ENCODE measurements around the gene ADAMTS16.

ADAMTS16 gene

DNA sequence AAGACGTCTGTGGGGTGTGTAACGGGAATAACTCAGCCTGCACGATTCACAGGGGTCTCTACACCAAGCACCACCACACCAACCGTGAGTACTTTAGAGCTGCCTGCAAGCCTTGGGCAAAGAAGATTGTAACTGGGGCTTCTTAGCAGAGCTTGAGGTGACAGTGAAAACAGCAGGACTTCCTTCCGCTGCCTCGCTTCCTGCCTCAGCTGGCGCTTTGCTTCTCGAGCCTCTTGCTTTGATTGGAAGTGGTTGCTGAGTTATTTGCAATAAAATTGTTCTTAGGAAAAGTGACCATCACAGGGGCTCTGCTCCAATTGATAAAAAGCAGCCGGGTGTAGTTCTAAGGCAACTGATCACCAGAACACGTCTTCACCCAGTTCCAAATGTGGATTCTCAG, 99.1 kb downstream of the ADAMTS16 start:
- no peak for DNase-seq

DNA sequence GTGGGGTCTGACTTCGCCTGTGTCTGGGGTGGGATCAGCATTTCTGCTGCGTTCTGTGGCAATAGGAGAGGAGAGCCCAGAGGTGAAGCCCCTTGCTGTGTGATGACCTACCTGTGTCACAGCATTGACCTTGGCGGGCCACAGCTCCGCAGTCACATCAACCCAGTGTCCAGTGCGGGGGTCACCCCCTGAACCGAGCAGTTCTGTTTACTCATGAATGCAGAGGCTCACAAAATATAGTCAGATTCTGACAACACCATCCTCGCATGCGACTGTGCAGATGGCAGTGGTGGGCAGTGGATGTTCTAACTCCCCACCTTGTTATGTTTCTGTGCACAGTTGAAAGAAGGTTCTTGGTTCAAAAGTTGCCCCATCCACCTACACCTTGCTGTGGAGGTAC, 100.1 kb downstream of the ADAMTS16 start:
- DNase-seq, result no peak

DNA sequence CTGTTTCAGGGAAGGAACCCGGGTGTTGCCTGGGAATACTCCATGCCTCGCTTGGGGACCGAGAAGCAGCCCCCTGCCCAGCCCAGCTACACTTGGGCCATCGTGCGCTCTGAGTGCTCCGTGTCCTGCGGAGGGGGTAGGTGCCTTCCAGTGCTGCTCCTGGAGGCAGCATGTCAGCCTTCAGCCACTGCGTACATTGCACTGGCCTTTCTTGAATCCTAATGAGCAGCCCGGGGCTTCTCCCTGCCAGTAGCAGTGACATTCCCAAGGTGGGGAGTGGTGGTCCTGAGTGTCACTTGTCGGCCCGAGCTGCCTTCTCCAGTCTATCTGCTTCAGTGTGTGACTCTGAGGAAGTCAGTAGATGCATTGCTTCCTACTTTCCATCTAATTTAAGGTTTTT, 101.9 kb downstream of the ADAMTS16 start:
- DNase-seq, result no peak

DNA sequence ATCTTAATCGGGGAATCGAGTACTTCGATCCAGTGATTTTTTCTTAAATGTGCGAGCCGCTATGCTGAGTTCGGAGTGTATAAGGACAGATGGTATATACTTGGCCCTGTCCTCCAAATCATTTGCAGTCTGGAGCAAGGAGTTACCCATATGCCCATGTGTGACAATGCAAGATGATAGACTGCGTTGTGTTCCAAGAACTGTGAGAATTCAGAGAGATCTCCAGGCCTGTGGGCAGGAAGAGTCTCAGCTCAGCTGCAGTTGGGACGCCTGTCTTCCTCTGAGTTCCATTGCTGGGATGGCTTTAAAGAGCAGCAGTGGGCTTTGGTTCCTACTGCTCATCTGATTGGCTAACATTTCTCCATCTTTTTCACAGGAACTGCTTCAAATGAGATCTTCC, 106.6 kb downstream of the ADAMTS16 start:
- DNase-seq, result no peak

DNA sequence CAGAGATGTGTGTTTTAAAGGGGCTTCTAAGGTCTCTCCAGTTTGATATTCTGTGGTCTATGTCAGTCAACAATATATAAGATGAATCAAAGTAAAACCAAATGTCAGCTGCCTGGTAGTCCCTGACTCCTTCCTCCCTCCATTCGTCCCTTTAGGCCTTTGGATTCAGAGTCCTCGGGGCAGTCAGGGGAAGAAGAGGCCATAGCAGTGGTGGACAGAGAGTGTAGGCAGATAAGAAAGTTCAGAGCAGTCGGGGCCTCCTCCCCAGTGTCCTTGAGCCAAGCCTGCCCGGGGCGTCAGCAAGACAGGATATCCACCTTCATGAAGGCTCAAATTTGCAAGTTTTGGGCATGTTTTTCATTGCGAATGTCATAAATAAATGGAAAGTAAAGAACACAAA, 110.6 kb downstream of the ADAMTS16 start:
- no peak for DNase-seq

DNA sequence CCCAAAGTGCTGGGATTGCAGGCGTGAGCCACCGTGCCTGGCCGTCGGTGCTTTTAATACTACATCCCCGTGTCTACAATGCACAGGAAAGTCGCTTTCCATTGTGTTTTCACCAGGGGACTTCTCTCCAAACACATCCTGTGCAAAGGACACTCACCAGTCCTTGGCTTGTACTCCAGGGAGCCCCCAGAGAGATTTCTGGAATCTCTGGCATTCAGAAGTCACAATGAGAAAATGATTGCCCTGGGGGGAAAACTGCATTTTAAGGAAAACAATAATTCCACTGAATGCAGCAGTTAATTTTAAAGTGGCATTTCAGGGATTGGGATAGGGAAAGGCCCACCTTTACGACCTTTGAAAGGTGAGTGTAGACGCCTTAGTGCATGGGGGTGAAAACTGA, 112.0 kb downstream of the ADAMTS16 start:
- no peak for DNase-seq

DNA sequence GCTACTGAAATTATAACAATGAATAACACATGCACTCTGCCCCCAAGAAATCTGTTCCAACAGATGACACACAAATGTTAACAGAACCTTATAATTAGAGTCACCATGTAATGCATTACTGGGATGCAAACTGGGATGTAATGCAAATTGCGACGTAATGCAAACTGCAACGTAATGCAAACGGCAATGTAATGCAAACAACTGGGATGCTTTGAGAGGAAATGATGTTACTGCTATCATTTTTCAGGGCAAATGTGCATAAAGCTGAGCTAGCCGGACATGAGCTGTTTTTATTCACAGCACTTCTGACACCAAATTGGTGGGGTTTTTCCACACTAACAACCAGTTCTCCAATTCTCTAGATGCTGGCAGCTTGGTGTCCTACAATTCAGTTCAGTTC, 117.2 kb downstream of the ADAMTS16 start:
- DNase-seq, result no peak

DNA sequence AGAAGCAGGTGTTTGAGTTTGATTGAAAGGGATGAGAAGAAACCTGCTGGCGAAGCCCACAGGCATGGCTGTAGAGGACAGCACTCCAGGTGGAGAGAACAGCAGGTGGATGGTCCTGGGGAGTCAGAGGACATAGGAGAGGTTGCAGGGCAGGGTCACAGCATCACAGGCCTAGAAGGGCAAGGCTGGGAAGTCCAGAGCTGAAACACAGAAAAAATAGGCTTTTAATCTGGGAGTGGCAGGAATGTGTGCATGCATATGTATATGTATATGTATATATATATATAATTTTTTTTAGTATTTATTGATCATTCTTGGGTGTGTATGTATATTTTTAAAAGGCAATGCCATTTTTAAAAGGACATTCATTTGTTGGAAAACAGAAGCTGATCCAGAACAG, 118.4 kb downstream of the ADAMTS16 start:
- no peak for DNase-seq

DNA sequence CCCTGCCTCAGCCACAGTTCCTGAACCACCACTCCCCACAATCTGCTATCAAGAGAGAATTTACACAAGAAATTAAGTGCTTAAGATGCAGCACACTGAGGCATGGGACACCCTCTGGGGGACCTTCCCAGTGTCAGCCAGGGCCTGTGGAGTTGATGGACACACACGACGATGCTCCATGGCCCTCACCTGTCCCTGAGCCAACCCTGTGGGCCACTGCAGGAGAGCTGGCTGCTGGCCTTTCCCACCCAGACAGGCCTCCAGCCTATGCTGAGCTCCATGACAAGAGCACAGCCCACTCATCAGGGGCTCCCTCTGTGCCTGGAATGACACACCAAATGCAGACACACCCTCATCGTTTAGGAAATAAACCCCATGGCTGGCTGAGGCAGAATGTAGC, 124.6 kb downstream of the ADAMTS16 start:
- no peak for DNase-seq

DNA sequence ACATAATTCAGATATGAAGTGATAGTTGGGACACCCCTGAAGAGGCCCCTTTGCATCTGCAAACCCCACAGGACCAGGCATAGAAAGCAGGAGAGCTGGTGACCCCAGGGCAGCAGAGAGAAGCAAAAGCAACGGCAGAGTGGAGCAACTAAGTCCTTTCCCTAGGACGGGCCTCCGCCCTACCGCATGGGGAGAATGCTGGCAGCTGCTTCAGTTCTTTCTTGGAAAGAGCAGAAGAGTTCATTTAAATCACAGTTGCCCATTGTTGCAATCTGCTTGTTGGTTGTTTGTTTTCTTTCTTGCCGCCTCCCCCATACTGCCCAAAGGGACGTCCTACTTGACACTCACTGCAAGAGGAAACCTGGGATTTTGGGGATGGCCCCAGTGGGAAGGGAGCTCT, 126.2 kb downstream of the ADAMTS16 start:
- DNase-seq, result no peak

DNA sequence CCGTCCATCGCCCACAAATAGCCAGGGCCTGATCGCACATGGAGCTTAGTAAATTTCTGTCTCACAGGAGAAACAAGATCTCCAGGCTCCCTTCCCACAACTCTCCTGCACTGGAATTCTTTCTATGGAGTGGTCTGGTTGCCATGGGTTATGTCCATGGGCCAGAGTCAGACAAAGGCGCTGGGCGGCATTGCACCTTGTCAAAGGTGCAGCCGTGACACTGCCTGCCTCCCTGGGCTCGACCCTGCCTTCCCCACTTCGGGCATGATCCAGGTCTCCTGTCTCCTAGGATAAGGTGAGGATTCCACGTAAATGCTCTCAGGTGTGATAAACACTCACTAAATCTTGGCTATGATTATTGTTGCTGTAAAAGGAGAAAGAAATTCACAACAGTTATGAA, 130.0 kb downstream of the ADAMTS16 start:
- DNase-seq, result no peak

DNA sequence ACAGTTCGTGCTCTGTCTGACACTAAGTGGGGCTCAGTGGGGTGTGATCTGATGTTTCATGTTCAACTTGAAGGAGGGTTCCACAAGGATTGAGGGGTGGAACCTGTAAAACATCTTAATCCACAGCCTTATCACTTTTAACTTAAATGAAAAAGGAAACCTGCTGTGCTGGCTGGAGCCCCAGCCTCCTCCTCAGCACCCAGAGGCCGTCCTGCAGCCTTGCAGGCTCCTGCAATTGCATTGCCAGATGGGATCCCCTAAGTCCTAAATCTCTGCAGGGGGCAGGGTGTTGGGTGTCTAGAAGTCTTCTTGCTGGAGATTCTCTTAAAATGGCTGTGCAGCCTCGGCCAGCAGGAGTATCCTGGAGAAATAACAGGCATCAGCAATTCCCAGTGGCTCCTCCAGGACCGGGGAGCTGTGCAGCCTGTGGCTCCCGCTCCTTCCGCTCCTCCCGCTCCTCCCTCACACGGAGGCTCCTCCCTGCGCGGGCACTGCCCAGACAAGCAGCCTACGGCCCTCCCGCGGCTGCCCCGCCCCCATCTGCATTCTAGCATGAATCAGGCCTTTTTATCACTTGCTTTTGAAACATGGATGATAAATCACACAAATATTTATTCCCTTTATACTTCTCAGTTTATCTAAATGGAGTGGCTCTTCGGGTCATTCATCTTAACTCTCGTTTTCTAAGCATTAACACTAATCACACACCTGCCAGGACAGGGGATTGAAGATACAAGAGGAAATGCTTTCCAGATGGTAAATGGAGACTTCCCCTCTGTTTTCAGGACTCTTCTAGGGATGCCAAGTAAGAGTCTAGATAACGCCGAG, 131.0 kb downstream of the ADAMTS16 start:
- no peak for DNase-seq

DNA sequence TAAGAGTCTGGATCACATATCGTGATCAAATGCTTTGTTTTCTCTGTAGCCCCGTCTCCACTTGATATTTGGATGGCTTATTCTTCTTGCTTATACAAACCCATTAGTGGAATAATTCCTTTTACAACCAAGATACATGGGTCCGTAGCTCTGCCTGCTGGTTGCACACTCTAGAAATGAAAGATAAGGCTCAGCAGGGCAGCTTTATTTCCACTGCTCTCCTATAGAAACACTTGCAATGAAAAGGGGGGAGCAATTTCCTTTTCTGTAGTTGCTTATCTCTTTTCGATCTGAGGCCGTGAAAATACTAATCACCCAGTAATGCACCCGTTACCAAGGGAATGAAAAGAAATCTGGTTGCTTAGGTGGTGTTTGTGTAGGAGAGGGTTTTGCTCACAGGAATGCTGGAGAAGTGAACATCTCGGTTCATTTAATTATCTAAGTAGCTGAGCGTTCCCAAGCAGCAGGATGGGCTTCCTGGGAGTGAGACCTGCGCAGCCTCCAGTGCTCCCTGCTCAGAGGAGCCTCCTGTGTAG, 131.7 kb downstream of the ADAMTS16 start:
- DNase-seq, result no peak

DNA sequence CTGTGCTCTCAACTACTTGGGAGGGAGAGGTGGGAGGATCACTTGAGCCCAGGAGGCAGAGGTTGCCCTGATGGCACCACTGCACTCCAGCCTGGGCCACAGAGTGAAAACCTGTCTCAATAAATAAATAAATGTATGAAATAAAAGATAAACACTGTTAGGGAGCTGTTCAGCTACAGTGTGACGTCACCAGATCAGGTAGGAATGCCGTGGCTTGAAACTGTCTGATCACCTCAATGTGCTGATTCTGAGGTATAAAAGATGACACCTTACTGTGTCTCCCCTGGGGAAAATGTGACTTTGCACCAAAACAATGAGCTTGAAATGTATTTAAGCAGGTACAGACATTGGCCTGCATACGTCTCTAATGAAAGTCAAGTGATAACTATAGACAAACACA, 133.3 kb downstream of the ADAMTS16 start:
- DNase-seq, result no peak

DNA sequence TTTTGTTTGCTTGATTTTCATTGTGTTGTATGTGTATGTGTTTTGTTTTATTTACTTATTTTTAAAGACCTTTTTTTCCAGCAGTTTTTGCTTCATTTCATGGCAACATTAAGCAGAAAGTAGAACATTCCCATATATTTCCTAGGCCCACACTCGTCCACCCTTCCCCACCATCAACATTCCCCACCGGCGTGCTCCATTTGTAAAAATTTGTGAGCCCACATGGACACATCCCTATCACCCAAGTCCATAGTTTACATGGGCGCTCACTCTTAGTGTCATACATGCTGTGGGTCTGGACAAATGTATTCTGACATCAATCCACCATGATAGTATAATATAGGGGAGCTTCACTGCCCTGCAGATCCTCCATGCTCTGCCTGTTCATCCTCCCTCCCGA, 133.8 kb downstream of the ADAMTS16 start:
- DNase-seq, result no peak

DNA sequence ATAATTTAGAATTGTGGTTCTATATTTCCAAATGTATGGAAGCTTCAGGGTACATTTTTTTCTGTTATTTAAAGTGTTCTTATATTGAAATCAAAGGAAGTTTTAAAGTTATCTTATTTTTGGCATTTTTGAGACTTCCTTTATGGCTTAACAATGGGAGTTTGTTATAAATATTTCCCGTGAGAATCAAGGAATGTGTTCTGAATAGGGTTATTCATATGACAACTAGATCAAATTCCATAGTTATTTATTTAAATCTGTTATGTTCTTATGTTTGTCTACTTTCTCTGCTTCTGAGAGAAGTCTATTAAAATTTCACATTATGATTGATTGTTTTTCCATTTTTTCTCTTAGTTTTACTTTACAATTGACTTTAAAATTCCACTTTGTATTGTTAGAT, 135.1 kb downstream of the ADAMTS16 start:
- DNase-seq, result no peak

DNA sequence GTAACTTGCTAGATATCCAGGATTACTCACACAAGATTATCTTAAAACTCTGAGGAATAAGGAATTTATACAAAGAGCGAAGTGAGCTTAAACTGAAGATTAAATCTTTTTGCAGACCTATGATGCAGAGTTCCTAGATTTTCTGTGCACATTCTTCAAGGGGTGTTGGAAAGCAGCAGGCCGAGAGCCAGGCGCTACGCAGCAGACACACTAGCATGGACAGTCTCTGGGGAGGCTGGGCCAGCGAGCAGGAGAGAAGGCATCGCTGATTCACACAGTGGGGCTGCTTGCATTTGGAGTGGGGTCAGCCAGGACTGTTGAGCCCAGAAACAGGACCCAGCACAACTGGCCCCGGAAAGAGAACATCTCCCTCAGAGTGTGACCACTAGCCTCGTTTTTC, 136.3 kb downstream of the ADAMTS16 start:
- no peak for DNase-seq

DNA sequence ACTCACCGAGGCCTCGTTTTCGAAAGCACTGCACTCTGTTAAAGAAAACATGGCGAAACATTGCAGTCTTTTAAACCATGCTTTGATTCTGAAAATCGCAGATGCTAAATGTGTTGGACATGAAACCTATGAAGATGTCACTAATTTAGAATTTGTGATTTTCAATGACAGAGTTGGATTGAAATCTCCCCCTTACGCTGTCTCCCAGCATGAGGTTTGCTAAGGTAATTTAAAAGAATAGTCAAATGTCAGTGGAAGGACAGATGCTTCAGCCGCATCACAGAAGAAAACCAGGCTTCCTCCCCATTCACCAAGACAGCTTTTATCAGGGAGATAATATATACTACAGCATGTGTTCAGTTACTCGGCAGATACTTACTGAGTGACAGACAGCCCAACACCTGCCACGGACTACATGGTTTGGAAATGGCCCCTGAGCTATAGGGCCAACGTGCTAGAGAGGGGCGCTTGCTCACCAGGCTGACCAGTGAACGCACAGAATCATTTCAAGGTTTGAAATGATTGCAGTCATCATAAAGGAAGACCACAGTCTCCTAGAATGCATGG, 136.9 kb downstream of the ADAMTS16 start:
- no peak for DNase-seq

DNA sequence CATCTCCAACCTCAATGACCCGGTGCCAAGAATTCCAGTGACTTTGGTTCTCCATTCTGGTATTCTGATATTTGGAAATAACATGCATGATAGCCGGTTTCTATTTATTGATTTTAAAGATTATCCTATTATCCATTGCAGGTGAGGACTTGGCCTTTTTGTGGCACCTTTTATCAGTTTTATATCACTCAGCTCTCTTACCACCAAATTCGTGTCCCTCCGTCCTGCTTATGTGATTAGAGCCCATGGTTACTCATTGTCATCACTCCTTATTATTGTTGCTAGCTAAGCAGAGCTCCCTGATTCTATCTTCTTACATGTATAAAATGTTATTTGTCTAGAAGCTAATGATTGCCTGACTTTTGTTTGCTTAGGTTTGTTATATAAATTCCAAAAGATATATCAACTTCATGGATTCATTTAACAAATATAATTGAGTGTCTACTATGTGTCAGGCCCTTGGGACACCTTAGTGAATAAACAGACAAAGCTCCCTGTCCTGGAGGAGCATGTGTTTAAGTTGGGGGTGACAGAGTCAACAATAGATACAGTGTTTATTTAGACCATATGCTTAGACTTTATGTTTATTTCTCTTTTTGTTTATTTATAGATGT, 138.2 kb downstream of the ADAMTS16 start:
- DNase-seq, result no peak

DNA sequence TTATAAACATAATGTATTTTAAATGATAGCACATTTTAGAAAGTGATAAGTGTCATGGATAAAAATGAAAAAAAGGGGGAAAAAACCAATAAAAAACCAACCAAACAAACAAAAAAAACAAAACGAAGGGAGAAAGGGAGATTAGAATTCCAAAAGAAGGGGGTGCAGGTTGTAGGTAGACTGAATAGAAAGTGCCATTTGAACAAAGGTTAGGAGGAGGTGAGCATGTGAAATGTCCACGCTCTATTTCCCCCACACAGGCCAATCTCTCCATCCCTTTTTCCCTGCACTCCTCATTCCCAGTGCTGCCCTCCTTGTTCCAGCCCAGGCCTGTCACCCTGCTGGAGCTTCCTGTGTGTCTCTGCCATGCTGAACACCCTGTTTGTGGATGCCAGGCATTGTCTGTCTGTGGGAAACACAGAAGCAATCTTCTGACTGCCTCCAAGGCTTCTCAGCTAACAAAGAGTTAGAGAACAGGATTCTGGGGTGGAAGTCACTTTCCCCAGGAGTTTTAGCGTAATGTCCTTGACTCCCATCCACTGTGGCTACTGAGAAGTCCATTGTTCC, 138.8 kb downstream of the ADAMTS16 start:
- DNase-seq, result no peak

DNA sequence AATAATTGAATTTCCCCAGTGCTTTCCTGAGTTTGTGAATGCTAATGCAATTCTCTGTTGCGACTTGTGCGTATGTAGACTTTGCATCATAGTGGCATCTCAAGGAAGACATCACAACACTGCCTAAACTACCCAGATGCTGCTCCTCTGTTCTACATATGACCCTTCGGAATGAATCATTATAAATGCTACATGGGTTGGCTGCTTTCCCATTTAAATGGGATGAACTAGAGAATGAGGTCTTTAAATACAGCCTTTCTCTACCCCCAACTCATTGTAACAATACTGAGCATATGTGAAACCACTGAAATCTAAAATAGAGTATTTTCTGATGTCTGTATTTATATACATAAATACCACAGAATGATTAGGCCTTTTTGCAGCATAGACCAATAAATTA, 145.8 kb downstream of the ADAMTS16 start:
- DNase-seq, result no peak

DNA sequence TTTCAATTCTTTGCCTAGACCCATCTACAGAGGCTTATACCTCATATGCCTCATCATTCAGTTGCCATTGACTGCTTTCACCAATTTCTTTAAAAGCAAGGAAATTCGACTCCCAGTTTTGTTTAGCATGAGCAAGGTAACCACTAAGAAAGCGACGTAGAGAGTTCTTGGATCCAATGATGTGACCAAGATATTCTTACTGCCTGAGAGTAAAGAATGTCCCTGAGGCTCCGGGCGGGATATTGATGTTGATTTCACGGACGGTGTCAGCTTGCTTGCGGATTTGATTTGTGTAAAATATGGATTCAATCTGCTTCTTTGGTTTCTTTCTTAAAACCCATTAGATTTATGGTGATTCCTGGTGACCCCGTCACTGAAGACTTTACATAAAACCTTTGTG, 147.3 kb downstream of the ADAMTS16 start:
- no peak for DNase-seq

DNA sequence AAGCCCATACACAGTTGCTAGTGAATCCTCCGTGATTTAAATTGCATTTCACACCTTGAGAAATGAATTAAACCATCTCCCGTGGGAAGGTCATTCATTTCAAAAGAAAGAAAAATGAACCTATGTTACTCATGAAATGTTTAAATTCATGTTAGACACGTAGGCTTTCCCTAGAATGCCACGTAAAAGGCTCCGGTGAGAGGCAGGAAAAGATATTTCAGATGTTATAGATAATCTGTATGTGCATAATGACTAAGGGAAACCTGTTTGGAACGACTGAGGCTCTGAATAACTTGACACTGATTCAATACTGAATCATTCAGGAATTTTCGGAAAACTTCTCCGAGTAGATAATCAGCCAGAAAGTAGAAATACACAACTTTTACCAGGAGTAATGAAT, 148.1 kb downstream of the ADAMTS16 start:
- DNase-seq, result no peak

DNA sequence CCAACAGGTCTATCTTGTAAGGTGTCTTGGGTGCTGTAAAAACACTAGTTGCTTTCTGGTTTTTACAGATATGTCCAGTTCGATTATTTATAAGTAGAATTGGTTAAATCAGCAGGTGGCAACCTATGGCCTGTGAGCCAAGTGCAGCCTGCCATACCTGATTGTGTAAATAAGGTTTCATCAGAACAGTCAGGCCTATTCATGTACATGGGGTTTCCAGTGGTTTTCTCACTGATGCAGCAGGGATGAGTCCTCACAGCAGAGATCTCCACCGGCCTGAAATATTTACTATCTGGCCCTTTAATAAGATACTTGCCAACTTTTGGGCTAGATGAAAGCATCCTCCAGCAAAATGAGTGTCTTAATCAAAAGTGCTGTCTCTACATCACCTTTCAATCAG, 149.4 kb downstream of the ADAMTS16 start:
- DNase-seq, result no peak
